Measurements from ENCODE around the gene RIC3. TPM values are rescaled to one million over a fixed set of nuclear protein-coding genes. Genes with fewer than 3 reads are reported as not detected.
A peak's percentile ranks its signal among the peaks of the same experiment; 100 is the strongest.

The RIC3 gene
- total RNA-seq, 1 experiment from 2014 or later, result 23.7 TPM

GRCh38 chr11:8204596-8204995, 35.8 kb upstream of the RIC3 start:
- no peaks in the 10 kb centered on the region for H3K36me3 Mint-ChIP-seq (ENCODE audit: insufficient read depth in 1 of 3, low read depth in 3 of 3)
- no peak for DNase-seq
- Histone ChIP-seq H3T11ph (ENCODE audit: low read length) (no peak overlapping the region), H3K4me1 (ENCODE audit: insufficient read depth, low read length) (no peaks in the 10 kb centered on the region), H3K9ac (ENCODE audit: extremely low read depth, insufficient read length, low read length) (no peak overlapping the region), H2BK15ac (ENCODE audit: low read depth, low read length) (no peak overlapping the region), H2BK20ac (ENCODE audit: low read depth, low read length, poor library complexity, severe bottlenecking) (no peak overlapping the region), H3K27me3 (ENCODE audit: insufficient read depth, low read length) (no peaks in the 10 kb centered on the region), H3K4me2 (ENCODE audit: insufficient read depth, insufficient read length, low read length) (no peak overlapping the region), H2BK5ac (ENCODE audit: insufficient read length, low read length) (no peak overlapping the region), H2AK5ac (ENCODE audit: insufficient read length, low read length) (no peak overlapping the region), H3K79me2 (ENCODE audit: insufficient read depth, low read length) (no peaks in the 10 kb centered on the region), H4K8ac (replicated peaks; ENCODE audit: insufficient read length, low read depth, low read length) (no peak overlapping the region), H3K79me1 (ENCODE audit: insufficient read depth, low read depth, low read length, poor library complexity, severe bottlenecking) (no peaks in the 10 kb centered on the region), H3K14ac (ENCODE audit: insufficient read depth, low read length) (no peak overlapping the region), H2BK12ac (ENCODE audit: insufficient read length, low read depth, low read length) (no peak overlapping the region), H3K9me3 (ENCODE audit: control insufficient read depth, low read depth, low read length) (no peaks in the 10 kb centered on the region), H3K23me2 (ENCODE audit: insufficient read length, low read depth, low read length, poor library complexity, severe bottlenecking) (no peaks in the 10 kb centered on the region), H4K91ac (ENCODE audit: insufficient read length, low read depth, low read length) (no peak overlapping the region), H2BK120ac (ENCODE audit: low read depth, low read length, poor library complexity, severe bottlenecking) (no peak overlapping the region), H4K20me1 (ENCODE audit: control insufficient read depth, insufficient read depth, insufficient read length) (no peaks in the 10 kb centered on the region), H3K23ac (ENCODE audit: insufficient read length, low read depth, low read length) (no peak overlapping the region), H3K27ac (ENCODE audit: insufficient read length, low read depth, low read length) (no peak overlapping the region), H3K4ac (ENCODE audit: low read depth, low read length) (no peak overlapping the region), H3K56ac (ENCODE audit: insufficient read length, low read depth, low read length) (no peak overlapping the region), H3K18ac (ENCODE audit: insufficient read length, low read depth, low read length) (no peak overlapping the region), H4K5ac (ENCODE audit: insufficient read length, low read depth, low read length) (no peak overlapping the region), H2AFZ (ENCODE audit: low read length) (no peak overlapping the region)
- H3K9me3 Mint-ChIP-seq, result no peaks in the 10 kb centered on the region
- TF ChIP-seq, protein P1, sequence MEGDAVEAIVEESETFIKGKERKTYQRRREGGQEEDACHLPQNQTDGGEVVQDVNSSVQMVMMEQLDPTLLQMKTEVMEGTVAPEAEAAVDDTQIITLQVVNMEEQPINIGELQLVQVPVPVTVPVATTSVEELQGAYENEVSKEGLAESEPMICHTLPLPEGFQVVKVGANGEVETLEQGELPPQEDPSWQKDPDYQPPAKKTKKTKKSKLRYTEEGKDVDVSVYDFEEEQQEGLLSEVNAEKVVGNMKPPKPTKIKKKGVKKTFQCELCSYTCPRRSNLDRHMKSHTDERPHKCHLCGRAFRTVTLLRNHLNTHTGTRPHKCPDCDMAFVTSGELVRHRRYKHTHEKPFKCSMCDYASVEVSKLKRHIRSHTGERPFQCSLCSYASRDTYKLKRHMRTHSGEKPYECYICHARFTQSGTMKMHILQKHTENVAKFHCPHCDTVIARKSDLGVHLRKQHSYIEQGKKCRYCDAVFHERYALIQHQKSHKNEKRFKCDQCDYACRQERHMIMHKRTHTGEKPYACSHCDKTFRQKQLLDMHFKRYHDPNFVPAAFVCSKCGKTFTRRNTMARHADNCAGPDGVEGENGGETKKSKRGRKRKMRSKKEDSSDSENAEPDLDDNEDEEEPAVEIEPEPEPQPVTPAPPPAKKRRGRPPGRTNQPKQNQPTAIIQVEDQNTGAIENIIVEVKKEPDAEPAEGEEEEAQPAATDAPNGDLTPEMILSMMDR (conservative IDR thresholded peaks at IDR 0.05), result no peak
- peaks cover 6% of the 10 kb centered on the region for H3K27me3 Mint-ChIP-seq (ENCODE audit: low read depth)
- no CpG with 5 or more reads among the region's 5 CpGs for WGBS (ENCODE audit: extremely low coverage, insufficient read length, low lambda C conversion rate)
- peaks cover 16 to 18% of the 10 kb centered on the region in 2 experiments for H3K4me1 Mint-ChIP-seq
- H3K27ac Mint-ChIP-seq, result peak overlapping the region in 1 of 3 experiments; percentile 6; a peak in 1 of 7 replicates
- H3K4me3 Mint-ChIP-seq, result no peak overlapping the region

Data from H9 (cell line).